GM23338 (cell line): Measurements from ENCODE around the gene ERC1. TPM values are rescaled to one million over a fixed set of nuclear protein-coding genes. Genes with fewer than 3 reads are reported as not detected.

Experiments
- ATAC-seq: fragments of 200-7000 bp; cut with Tn5 transposase; 3 replicates; pipeline ENCODE4 v1.9.1; 2020
- DNase-seq: peaks from one replicate; pipeline ENCODE4 v3.0.0-alpha.2; 2015; ENCODE audit warnings: low spot score
- H2AFZ ChIP-seq: fragments of 200-600 bp; sonication (generic); 2 replicates; pipeline ENCODE4 v1.8.0; 2016; ENCODE audit warnings: antibody characterized with exemption, mild to moderate bottlenecking, moderate library complexity
- H3F3A ChIP-seq: fragments of 200-600 bp; sonication (generic); replicated peaks from 2 replicates; pipeline ENCODE4 v1.8.0; 2017; ENCODE audit warnings: antibody characterized with exemption, mixed run types, low read depth
- H3K27ac ChIP-seq: fragments of 200-600 bp; sonication (generic); 2 replicates; pipeline ENCODE4 v1.6.1; 2016; ENCODE audit warnings: low read depth
- H3K27me3 ChIP-seq: fragments of 200-600 bp; sonication (generic); 2 replicates; pipeline ENCODE4 v1.8.0; 2016; ENCODE audit warnings: mild to moderate bottlenecking, mixed run types, moderate library complexity; ENCODE audit not compliant: insufficient read depth
- H3K36me3 ChIP-seq: fragments of 200-600 bp; sonication (generic); 2 replicates; pipeline ENCODE4 v1.8.0; 2016; ENCODE audit warnings: mild to moderate bottlenecking; ENCODE audit not compliant: insufficient read depth
- H3K4me1 ChIP-seq: fragments of 200-600 bp; sonication (generic); 2 replicates; pipeline ENCODE4 v1.8.0; 2016; ENCODE audit warnings: mild to moderate bottlenecking, moderate library complexity; ENCODE audit not compliant: insufficient read depth
- H3K4me2 ChIP-seq: fragments of 200-600 bp; sonication (generic); 2 replicates; pipeline ENCODE4 v1.7.1; 2017; ENCODE audit warnings: mixed run types
- H3K4me3 ChIP-seq: fragments of 200-600 bp; sonication (generic); 2 replicates; pipeline ENCODE4 v1.6.1; 2016; ENCODE audit warnings: mixed run types
- H3K79me2 ChIP-seq: fragments of 200-600 bp; sonication (generic); replicated peaks from 2 replicates; pipeline ENCODE4 v1.8.0; 2017; ENCODE audit warnings: mild to moderate bottlenecking; ENCODE audit not compliant: insufficient read depth
- H3K9me2 ChIP-seq: fragments of 200-600 bp; sonication (generic); 2 replicates; pipeline ENCODE4 v1.8.0; 2017; ENCODE audit not compliant: insufficient read depth
- H4K20me1 ChIP-seq: fragments of 200-600 bp; sonication (generic); replicated peaks from 2 replicates; pipeline ENCODE4 v1.8.0; 2017; ENCODE audit warnings: mild to moderate bottlenecking; ENCODE audit not compliant: insufficient read depth
- H3K27ac Mint-ChIP-seq: 2 replicates; pipeline ENCODE4 v1.8.0; 2020; ENCODE audit warnings: inconsistent platforms, mild to moderate bottlenecking, moderate library complexity, mixed read lengths
- H3K27me3 Mint-ChIP-seq: 3 replicates; pipeline ENCODE4 v1.8.0; 2022; ENCODE audit warnings: low read depth, mild to moderate bottlenecking, moderate library complexity, mixed read lengths, inconsistent platforms; ENCODE audit not compliant: insufficient read depth, poor library complexity
- H3K36me3 Mint-ChIP-seq: 3 replicates; pipeline ENCODE4 v1.8.0; 2021; ENCODE audit warnings: low read depth, mild to moderate bottlenecking, inconsistent platforms, moderate library complexity, mixed read lengths
- H3K4me1 Mint-ChIP-seq: 3 replicates; pipeline ENCODE4 v1.8.0; 2020; ENCODE audit warnings: mild to moderate bottlenecking, inconsistent platforms, mixed read lengths
- H3K4me3 Mint-ChIP-seq: 3 replicates; pipeline ENCODE4 v1.8.0; 2021; ENCODE audit warnings: moderate library complexity, mild to moderate bottlenecking, inconsistent platforms, mixed read lengths
- H3K9me3 Mint-ChIP-seq: 3 replicates; pipeline ENCODE4 v1.8.0; 2020; ENCODE audit warnings: moderate library complexity, mild to moderate bottlenecking, inconsistent platforms, mixed read lengths
- CREB1 ChIP-seq: fragments of 250-450 bp; sonication (Bioruptor Pico); IDR thresholded peaks from 2 replicates; pipeline ENCODE4 v1.5.0; 2020; ENCODE audit warnings: low read depth, mild to moderate bottlenecking, moderate library complexity
- ETS1 ChIP-seq: IDR thresholded peaks from 2 replicates; pipeline ENCODE4 v1.6.1; 2016; ENCODE audit warnings: antibody characterized with exemption
- EZH2 ChIP-seq: fragments of 200-600 bp; sonication (generic); IDR thresholded peaks from one replicate; pipeline ENCODE4 v1.8.0; 2017; ENCODE audit warnings: antibody characterized with exemption, mild to moderate bottlenecking, low read depth; ENCODE audit not compliant: unreplicated experiment
- EZH2phosphoT487 ChIP-seq: fragments of 200-600 bp; sonication (generic); IDR thresholded peaks from one replicate; pipeline ENCODE4 v1.8.1; 2018; ENCODE audit warnings: antibody characterized with exemption; ENCODE audit not compliant: unreplicated experiment
- JUNB ChIP-seq: IDR thresholded peaks from one replicate; pipeline ENCODE4 v1.6.1; 2016; ENCODE audit warnings: antibody characterized with exemption; ENCODE audit not compliant: unreplicated experiment
- NANOG ChIP-seq: IDR thresholded peaks from 2 replicates; pipeline ENCODE4 v1.6.1; 2016; ENCODE audit warnings: antibody characterized with exemption, borderline replicate concordance
- POLR2AphosphoS5 ChIP-seq: IDR thresholded peaks from 2 replicates; pipeline ENCODE4 v1.6.1; 2016; ENCODE audit warnings: antibody characterized with exemption, low read depth
- REST ChIP-seq: IDR thresholded peaks from one replicate; pipeline ENCODE4 v1.6.1; 2018; ENCODE audit warnings: antibody characterized with exemption; ENCODE audit not compliant: unreplicated experiment
- STAT1 ChIP-seq: IDR thresholded peaks from one replicate; pipeline ENCODE4 v1.6.1; 2016; ENCODE audit warnings: antibody characterized with exemption; ENCODE audit not compliant: unreplicated experiment
- ZNF114 ChIP-seq: fragments of 250-450 bp; sonication (Bioruptor Pico); IDR thresholded peaks from 2 replicates; pipeline ENCODE4 v1.5.0; 2020; ENCODE audit warnings: mild to moderate bottlenecking, moderate library complexity
- ZNF331 ChIP-seq: fragments of 250-450 bp; sonication (Bioruptor Pico); IDR thresholded peaks from 2 replicates; pipeline ENCODE4 v1.5.0; 2020; ENCODE audit warnings: low read depth, mild to moderate bottlenecking, moderate library complexity
- polyA plus RNA-seq: library from polyadenylated mRNA; unstranded; fragments of >200 nt; fragmentation: Nextera tagmentation; extraction: Ambion mirVana; gene quantifications from 2 replicates; pipeline ENCODE4 v1.2.1, GENCODE V29; 2016
- total RNA-seq: library from RNA; depleted of rRNA; stranded (reverse); fragments of >200 nt; shearing (Covaris generic); gene quantifications from 2 replicates; pipeline ENCODE4 v1.2.3, GENCODE V29; 2014
- TF ChIP-seq, protein P1 (sequence below): fragments of 250-450 bp; sonication (Bioruptor Pico); IDR thresholded peaks from 2 replicates; pipeline ENCODE4 v1.5.0; 2020; ENCODE audit warnings: mild to moderate bottlenecking, moderate library complexity
- TF ChIP-seq, protein P2 (sequence below), 2 experiments: fragments of 200-600 bp in 1 of 2; sonication (generic) in 1 of 2; conservative IDR thresholded peaks; 2 replicates each; pipeline versions ENCODE4 v1.5.1 to v1.6.1; 2016 to 2017; ENCODE audit warnings: antibody characterized with exemption in 2 of 2, low read depth in 2 of 2, mild to moderate bottlenecking in 2 of 2, moderate library complexity in 1 of 2

ERC1 gene
- total and polyA plus RNA-seq, 2 experiments from 2014 or later: 28.1 to 35.3 TPM

DNA sequence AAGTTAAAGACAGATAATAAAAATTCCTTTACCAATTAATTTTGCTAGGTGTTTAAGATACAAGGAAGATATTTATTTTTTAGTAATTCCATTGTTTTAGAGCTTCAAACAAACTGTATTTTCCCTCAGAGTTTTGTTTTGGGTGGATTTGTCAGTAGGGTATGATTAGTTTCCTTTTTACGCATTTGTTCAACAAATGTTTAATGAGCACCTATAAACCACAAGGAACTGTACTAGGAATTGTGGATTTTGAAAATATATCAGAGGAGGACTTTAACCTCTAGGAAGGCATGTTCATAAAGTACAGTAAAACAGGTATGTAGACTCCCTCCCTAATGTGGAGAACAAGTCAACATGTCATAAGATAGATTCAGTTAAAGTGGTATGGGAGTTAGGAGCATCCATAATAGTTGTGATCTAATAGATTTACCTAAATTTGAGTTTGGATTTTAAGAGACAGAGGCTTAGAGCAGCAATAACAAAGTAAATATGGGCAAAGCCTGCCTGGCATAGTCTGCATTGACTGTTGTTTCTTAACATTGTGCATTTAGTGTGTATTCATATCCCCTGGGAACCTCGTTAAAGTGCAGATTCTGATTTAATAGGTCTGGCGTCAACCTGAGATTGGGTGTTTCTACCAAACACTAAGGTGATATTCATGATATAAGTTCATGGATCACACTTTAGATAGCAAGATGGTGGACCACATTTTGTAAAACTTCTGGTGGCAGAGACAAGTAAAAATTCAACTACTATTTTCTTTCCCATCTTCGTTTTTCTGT, 232.0 kb downstream of the ERC1 start:
- no peaks in the 10 kb centered on the region for H3K9me3 Mint-ChIP-seq
- Histone ChIP-seq H3K36me3 (no peaks in the 10 kb centered on the region), H3K27me3 (no peaks in the 10 kb centered on the region), H3K27ac (no peak overlapping the region), H2AFZ (no peak overlapping the region), H3K4me2 (no peak overlapping the region), H3K4me3 (no peak overlapping the region), H3K4me1 (peaks cover 4% of the 10 kb centered on the region; the same call in 1 of the 2 replicates), H3F3A (no peaks in the 10 kb centered on the region), H3K9me2 (no peaks in the 10 kb centered on the region), H3K79me2 (no peaks in the 10 kb centered on the region), H4K20me1 (0 out of 2 replicates have a peak, but pooled peaks cover 3% of the 10 kb centered on the region)
- TF ChIP-seq, protein P1, sequence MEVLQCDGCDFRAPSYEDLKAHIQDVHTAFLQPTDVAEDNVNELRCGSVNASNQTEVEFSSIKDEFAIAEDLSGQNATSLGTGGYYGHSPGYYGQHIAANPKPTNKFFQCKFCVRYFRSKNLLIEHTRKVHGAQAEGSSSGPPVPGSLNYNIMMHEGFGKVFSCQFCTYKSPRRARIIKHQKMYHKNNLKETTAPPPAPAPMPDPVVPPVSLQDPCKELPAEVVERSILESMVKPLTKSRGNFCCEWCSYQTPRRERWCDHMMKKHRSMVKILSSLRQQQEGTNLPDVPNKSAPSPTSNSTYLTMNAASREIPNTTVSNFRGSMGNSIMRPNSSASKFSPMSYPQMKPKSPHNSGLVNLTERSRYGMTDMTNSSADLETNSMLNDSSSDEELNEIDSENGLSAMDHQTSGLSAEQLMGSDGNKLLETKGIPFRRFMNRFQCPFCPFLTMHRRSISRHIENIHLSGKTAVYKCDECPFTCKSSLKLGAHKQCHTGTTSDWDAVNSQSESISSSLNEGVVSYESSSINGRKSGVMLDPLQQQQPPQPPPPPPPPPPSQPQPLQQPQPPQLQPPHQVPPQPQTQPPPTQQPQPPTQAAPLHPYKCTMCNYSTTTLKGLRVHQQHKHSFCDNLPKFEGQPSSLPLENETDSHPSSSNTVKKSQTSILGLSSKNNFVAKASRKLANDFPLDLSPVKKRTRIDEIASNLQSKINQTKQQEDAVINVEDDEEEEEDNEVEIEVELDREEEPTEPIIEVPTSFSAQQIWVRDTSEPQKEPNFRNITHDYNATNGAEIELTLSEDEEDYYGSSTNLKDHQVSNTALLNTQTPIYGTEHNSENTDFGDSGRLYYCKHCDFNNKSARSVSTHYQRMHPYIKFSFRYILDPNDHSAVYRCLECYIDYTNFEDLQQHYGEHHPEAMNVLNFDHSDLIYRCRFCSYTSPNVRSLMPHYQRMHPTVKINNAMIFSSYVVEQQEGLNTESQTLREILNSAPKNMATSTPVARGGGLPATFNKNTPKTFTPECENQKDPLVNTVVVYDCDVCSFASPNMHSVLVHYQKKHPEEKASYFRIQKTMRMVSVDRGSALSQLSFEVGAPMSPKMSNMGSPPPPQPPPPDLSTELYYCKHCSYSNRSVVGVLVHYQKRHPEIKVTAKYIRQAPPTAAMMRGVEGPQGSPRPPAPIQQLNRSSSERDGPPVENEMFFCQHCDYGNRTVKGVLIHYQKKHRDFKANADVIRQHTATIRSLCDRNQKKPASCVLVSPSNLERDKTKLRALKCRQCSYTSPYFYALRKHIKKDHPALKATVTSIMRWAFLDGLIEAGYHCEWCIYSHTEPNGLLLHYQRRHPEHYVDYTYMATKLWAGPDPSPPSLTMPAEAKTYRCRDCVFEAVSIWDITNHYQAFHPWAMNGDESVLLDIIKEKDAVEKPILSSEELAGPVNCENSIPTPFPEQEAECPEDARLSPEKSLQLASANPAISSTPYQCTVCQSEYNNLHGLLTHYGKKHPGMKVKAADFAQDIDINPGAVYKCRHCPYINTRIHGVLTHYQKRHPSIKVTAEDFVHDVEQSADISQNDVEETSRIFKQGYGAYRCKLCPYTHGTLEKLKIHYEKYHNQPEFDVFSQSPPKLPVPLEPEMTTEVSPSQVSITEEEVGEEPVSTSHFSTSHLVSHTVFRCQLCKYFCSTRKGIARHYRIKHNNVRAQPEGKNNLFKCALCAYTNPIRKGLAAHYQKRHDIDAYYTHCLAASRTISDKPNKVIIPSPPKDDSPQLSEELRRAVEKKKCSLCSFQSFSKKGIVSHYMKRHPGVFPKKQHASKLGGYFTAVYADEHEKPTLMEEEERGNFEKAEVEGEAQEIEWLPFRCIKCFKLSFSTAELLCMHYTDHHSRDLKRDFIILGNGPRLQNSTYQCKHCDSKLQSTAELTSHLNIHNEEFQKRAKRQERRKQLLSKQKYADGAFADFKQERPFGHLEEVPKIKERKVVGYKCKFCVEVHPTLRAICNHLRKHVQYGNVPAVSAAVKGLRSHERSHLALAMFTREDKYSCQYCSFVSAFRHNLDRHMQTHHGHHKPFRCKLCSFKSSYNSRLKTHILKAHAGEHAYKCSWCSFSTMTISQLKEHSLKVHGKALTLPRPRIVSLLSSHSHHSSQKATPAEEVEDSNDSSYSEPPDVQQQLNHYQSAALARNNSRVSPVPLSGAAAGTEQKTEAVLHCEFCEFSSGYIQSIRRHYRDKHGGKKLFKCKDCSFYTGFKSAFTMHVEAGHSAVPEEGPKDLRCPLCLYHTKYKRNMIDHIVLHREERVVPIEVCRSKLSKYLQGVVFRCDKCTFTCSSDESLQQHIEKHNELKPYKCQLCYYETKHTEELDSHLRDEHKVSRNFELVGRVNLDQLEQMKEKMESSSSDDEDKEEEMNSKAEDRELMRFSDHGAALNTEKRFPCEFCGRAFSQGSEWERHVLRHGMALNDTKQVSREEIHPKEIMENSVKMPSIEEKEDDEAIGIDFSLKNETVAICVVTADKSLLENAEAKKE (CRISPR knock-in tag): no peak
- TF ChIP-seq JUNB (no peak), ZNF331 (CRISPR knock-in tag) (no peak), CREB1 (CRISPR knock-in tag) (no peak), REST (no peak), POLR2AphosphoS5 (no peak), ZNF114 (CRISPR knock-in tag) (no peak), EZH2 (no peak), NANOG (no peak), STAT1 (no peak), ETS1 (no peak), EZH2phosphoT487 (no peak)
- TF ChIP-seq, protein P2, sequence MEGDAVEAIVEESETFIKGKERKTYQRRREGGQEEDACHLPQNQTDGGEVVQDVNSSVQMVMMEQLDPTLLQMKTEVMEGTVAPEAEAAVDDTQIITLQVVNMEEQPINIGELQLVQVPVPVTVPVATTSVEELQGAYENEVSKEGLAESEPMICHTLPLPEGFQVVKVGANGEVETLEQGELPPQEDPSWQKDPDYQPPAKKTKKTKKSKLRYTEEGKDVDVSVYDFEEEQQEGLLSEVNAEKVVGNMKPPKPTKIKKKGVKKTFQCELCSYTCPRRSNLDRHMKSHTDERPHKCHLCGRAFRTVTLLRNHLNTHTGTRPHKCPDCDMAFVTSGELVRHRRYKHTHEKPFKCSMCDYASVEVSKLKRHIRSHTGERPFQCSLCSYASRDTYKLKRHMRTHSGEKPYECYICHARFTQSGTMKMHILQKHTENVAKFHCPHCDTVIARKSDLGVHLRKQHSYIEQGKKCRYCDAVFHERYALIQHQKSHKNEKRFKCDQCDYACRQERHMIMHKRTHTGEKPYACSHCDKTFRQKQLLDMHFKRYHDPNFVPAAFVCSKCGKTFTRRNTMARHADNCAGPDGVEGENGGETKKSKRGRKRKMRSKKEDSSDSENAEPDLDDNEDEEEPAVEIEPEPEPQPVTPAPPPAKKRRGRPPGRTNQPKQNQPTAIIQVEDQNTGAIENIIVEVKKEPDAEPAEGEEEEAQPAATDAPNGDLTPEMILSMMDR (conservative IDR thresholded peaks at IDR 0.05; ENCODE audit: low read depth in 2 of 2): no peak
- H3K36me3 Mint-ChIP-seq: no peaks in the 10 kb centered on the region
- H3K4me1 Mint-ChIP-seq: no peaks in the 10 kb centered on the region
- H3K27ac Mint-ChIP-seq: no peak overlapping the region
- no peak for DNase-seq
- no peaks in the 10 kb centered on the region for H3K27me3 Mint-ChIP-seq
- no peak overlapping the region for H3K4me3 Mint-ChIP-seq
- no peak for ATAC-seq
